Effector memory CD8-positive, alpha-beta T cell (primary cell): ENCODE results near the gene CCNQ.

Source experiments
- ATAC-seq: fragments of 150-1000 bp; cut with Tn5 transposase; replicated peaks from 2 replicates; pipeline ENCODE4 v1.10.0; 2021; ENCODE audit warnings: mild to moderate bottlenecking, moderate library complexity
- DNase-seq, 3 experiments: peaks; one replicate each; pipeline ENCODE4 v3.0.0; 2021
- H3K27ac Mint-ChIP-seq, 2 donors: one replicate each; pipeline ENCODE4 v1.8.0; 2022; ENCODE audit warnings: mild to moderate bottlenecking in 2 of 2, mixed read lengths in 2 of 2, moderate library complexity in 2 of 2
- H3K27me3 Mint-ChIP-seq, 2 donors: one replicate each; pipeline ENCODE4 v1.8.0; 2022; ENCODE audit warnings: mixed read lengths in 2 of 2
- H3K36me3 Mint-ChIP-seq: one replicate; pipeline ENCODE4 v1.8.0; 2022; ENCODE audit warnings: mild to moderate bottlenecking, moderate library complexity, mixed read lengths; ENCODE audit not compliant: insufficient read depth
- H3K4me1 Mint-ChIP-seq, 2 donors: one replicate each; pipeline ENCODE4 v1.8.0; 2022; ENCODE audit warnings: low read depth in 2 of 2, mixed read lengths in 2 of 2
- H3K4me3 Mint-ChIP-seq, 2 donors: one replicate each; pipeline ENCODE4 v1.8.0; 2022; ENCODE audit warnings: mild to moderate bottlenecking in 2 of 2, mixed read lengths in 2 of 2, moderate library complexity in 2 of 2
- H3K9me3 Mint-ChIP-seq, 2 donors: one replicate each; pipeline ENCODE4 v1.8.0; 2022; ENCODE audit warnings: mixed read lengths in 2 of 2

The CCNQ gene

DNA sequence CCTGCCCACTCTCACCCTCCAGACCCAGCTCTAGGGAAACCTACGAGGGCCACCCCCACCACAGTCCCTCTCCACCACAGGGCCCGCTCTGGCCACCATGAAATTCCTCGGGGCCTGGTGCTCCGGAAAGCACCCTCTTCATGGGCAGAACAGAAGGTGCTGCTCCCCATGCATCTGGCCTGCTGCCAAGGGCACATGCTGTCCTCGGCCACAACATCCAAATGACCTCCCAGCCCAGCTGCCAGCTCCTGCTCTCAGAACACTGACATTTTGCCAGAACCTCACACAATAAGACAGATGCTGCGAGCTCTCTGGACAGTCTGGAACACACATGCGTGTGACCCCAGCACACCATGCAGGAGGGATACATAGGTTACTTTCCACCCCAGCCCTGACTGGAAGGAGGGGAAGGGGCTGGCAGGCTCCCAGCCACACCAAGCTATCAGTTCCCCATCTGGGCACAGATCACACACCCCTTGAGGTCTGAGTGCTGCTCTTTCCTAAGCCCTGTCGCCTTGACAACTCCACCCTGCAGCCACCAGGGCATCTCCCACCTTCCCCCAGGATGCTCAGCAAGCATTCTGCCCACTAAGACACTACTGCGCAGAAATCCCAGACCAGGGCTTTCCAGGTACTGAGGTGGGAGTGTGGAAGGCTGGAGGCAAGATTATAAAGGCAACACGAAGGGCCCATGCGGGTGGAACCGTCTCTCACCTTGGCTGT, 5.8 kb downstream of the CCNQ start:
- no peak overlapping the region for H3K4me3 Mint-ChIP-seq
- no peaks in the 10 kb centered on the region for H3K27me3 Mint-ChIP-seq
- no peaks in the 10 kb centered on the region for H3K9me3 Mint-ChIP-seq
- peaks cover 23% of the 10 kb centered on the region for H3K36me3 Mint-ChIP-seq
- DNase-seq, result no peak
- no peak for ATAC-seq
- no peak overlapping the region for H3K27ac Mint-ChIP-seq
- peaks cover 9 to 23% of the 10 kb centered on the region in 2 donors for H3K4me1 Mint-ChIP-seq

- Mint-ChIP-seq H3K36me3 (peaks cover 27% of the 10 kb centered on the region), H3K9me3 (no peaks in the 10 kb centered on the region), H3K4me3 (no peak overlapping the region), H3K27ac (no peak overlapping the region), H3K27me3 (no peaks in the 10 kb centered on the region), H3K4me1 (peaks cover 5 to 15% of the 10 kb centered on the region in 2 donors)
- DNase-seq (no peak), ATAC-seq (no peak)
These were observed 6.7 kb downstream of the CCNQ start for GRCh38 chrX:153592091-153592833.

GRCh38 chrX:153590961-153591956, 7.7 kb downstream of the CCNQ start:
- no peak for DNase-seq
- Mint-ChIP-seq H3K4me3 (peak overlapping the region in 1 of 2 donors; percentile 14), H3K27ac (no peak overlapping the region), H3K27me3 (no peaks in the 10 kb centered on the region), H3K36me3 (peaks cover 32% of the 10 kb centered on the region), H3K4me1 (peaks cover 5 to 8% of the 10 kb centered on the region in 2 donors), H3K9me3 (no peaks in the 10 kb centered on the region)
- no peak for ATAC-seq

- Mint-ChIP-seq H3K27me3 (no peaks in the 10 kb centered on the region), H3K36me3 (peaks cover 33% of the 10 kb centered on the region), H3K9me3 (no peaks in the 10 kb centered on the region), H3K4me3 (no peak overlapping the region), H3K4me1 (peaks cover 0 to 6% of the 10 kb centered on the region in 2 donors), H3K27ac (no peak overlapping the region)
- ATAC-seq, result no peak
- no peak for DNase-seq
These were observed 10.0 kb downstream of the CCNQ start for GRCh38 chrX:153588782-153589446.

DNA sequence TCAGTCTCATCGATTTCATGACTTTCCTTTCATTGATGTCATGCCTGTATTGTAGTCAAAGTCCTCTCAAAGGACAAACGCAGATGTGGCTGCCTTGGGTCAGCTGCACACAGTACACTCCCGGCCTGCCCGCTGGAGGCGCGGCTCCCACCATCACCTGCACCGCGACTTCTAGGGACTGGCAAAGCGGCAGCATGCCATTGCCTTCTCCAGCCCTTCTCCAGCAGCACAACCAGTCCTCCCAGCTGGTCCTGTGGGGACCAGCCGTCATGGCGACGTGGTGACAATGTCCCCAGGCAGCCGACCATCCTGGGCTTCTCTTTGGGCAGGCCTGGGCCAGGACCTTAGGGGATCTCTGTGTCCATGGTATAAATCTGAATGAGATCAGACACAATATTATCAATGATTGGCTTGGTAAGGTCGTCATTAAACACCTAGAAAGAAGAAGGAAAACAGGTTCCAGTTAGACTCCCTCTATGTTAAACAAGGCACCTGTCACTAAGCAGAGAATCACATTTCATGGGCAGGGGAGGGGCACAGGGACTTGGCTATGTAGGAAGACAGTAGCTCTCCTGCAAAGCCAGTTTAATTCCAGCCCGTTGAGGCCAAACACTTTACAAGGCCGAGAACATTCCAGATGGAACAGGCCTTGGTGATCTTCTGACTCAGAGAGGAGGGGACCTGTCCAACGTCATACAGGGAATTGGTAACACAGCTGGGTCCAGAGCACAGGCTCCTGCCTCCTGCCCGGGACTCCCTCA, 10.7 kb downstream of the CCNQ start:
- no peak overlapping the region for H3K27ac Mint-ChIP-seq
- ATAC-seq (no peak), DNase-seq (no peak)
- H3K9me3 Mint-ChIP-seq, result no peaks in the 10 kb centered on the region
- H3K4me1 Mint-ChIP-seq, result peaks cover 0 to 8% of the 10 kb centered on the region in 2 donors
- no peaks in the 10 kb centered on the region for H3K27me3 Mint-ChIP-seq
- no peak overlapping the region for H3K4me3 Mint-ChIP-seq
- H3K36me3 Mint-ChIP-seq, result peaks cover 30% of the 10 kb centered on the region

GRCh38 chrX:153587342-153587741, 11.6 kb downstream of the CCNQ start:
- Mint-ChIP-seq H3K9me3 (no peaks in the 10 kb centered on the region), H3K36me3 (peaks cover 28% of the 10 kb centered on the region), H3K4me3 (no peak overlapping the region), H3K27ac (no peak overlapping the region), H3K27me3 (no peaks in the 10 kb centered on the region), H3K4me1 (peaks cover 6% of the 10 kb centered on the region in 2 donors)
- DNase-seq (no peak), ATAC-seq (no peak)

DNA sequence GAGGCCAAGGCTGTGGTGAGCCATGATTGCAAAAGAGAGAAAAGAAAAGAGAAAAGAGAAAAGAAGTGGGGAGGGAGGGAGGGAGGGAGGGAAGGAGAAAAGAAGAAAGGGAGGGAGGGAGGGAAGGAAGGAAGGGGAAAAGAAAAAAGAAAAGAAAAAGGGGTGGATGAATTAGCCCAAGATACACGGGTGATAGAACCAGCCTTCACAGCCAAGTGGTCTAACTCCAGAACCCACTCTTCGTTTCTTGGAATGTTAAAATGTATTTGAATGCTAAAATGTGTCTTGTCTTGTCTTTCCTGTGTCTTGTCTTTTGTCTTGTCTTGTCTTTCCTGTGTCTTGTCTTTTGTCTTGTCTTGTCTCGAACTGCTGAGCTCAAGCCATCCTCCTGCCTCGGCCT, 13.1 kb downstream of the CCNQ start:
- Mint-ChIP-seq H3K36me3 (peaks cover 32% of the 10 kb centered on the region), H3K4me3 (no peak overlapping the region), H3K27me3 (no peaks in the 10 kb centered on the region), H3K9me3 (no peaks in the 10 kb centered on the region), H3K27ac (no peak overlapping the region), H3K4me1 (peaks cover 6% of the 10 kb centered on the region in 2 donors)
- no peak for DNase-seq
- no peak for ATAC-seq

DNA sequence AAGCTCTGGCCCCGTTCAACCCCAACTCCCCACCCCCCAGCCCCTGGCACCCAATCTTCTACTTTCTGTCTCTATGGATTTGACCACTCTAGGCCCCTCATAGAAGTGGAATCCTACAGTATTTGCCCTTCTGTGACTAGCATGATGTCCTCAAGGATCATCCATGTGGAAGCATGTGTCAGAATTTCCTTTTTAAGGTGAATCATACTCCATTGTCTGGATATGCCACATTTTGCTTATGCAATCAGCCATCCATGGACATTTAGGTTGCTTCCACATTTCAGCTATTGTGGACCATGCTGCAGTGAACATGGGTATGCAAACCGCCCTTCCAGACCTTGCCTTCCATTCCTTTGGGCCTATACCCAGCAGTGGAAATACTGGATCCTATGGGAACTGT, 15.5 kb downstream of the CCNQ start:
- H3K27me3 Mint-ChIP-seq, result no peaks in the 10 kb centered on the region
- no peak overlapping the region for H3K27ac Mint-ChIP-seq

DNA sequence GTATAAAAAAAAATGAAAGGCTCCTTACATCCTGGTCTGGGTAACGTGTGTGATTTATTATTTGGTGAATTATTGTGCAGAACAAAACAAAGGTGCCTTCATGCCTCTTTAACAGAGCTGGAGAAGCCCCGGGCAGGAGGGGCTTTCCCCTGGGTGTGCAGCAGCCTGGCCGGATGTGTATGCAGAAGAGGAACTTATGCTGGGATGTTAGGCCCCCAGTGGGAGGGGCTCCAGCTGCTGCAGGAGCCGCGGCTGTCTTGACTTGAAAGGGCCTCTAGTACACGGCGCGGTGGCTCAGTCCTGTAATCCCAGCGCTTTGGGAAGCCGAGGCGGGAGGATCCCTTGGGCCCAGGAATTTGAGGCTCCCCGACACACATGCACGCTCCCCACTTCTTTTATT, 16.0 kb downstream of the CCNQ start:
- Mint-ChIP-seq H3K36me3 (peaks cover 15% of the 10 kb centered on the region), H3K27me3 (no peaks in the 10 kb centered on the region), H3K4me1 (peaks cover 6% of the 10 kb centered on the region in 2 donors), H3K27ac (peak overlapping the region in 1 of 2 donors; percentile 41), H3K4me3 (peak overlapping the region; percentile 38 to 52), H3K9me3 (no peaks in the 10 kb centered on the region)
- ATAC-seq (peak; percentile 100), DNase-seq (peak; percentile 35 to 37 (median 36))

More for the DNA sequence above, 15.5 kb downstream of the CCNQ start:
- DNase-seq, result no peak
- Mint-ChIP-seq H3K36me3 (peaks cover 20% of the 10 kb centered on the region), H3K4me1 (peaks cover 6% of the 10 kb centered on the region in 2 donors), H3K9me3 (no peaks in the 10 kb centered on the region), H3K4me3 (peak overlapping the region in 1 of 2 donors; percentile 52)
- no peak for ATAC-seq

DNA sequence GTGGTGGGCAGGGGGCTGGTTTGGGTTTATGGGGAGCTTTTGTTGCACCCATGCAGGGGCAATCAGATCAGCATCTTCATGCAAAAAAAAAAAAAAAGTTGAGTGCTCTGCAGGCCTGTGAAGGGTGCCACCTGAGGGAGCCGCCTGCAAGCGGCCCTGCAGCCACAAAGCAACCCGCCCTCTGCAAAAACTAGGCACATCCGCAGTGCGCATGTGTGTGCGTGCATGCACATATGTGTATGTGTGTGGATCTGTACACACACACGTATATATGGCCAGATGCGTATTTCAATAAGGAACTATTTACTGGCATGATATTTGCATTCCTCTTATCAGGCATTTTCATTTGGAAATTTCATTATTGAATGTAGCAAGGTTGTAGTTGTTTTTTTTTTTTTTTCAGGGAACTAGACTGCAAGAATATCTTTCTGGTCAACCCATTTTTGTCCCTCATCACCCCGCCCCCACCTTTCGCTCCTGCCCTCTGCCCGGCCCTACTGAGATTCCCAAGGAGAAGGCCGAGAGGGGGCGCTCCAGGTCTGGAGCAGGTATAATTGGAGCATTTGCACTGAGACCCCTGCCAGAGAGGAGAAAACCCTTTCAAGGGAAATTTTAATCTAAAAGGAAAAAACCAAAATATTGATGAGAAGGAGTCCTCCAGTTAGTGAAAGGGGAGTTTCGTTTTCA, 18.1 kb downstream of the CCNQ start:
- peaks cover 5% of the 10 kb centered on the region for H3K36me3 Mint-ChIP-seq

DNA sequence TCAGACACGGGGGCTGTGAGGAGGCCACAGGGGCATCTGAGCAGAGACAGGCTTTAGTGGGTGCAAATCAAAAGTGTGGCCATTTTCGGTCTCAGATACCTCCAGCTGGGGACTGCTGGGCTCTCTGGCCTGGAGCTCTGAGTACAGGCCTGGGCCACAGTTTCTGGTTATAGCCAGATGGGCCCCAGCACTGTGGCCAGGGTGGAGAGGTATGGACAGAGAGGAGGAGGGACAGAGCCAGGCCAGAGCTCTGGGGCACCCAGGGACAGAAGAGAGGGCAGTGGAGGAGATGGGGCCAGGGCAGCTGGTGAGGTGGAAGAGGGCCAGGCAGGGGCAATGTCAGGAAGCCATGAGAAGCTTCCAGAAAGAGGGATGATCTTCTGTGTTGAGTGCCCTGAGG, 20.1 kb downstream of the CCNQ start:
- Mint-ChIP-seq H3K4me3 (no peak overlapping the region), H3K27me3 (no peaks in the 10 kb centered on the region), H3K27ac (no peak overlapping the region), H3K36me3 (peaks cover 5% of the 10 kb centered on the region), H3K9me3 (no peaks in the 10 kb centered on the region), H3K4me1 (peaks cover 5 to 6% of the 10 kb centered on the region in 2 donors)
- DNase-seq (no peak), ATAC-seq (no peak)

More for the DNA sequence above, 18.1 kb downstream of the CCNQ start:
- H3K4me3 Mint-ChIP-seq, result no peak overlapping the region
- no peaks in the 10 kb centered on the region for H3K27me3 Mint-ChIP-seq
- peaks cover 6% of the 10 kb centered on the region in 2 donors for H3K4me1 Mint-ChIP-seq
- DNase-seq (no peak), ATAC-seq (no peak)
- H3K9me3 Mint-ChIP-seq, result no peaks in the 10 kb centered on the region
- no peak overlapping the region for H3K27ac Mint-ChIP-seq
